ENCODE results near the gene ADAMTSL1.

The ADAMTSL1 gene

GRCh38 chr9:18639911-18640310 is 166.0 kb downstream of the ADAMTSL1 start:
- Mint-ChIP-seq H3K4me3 (no peak overlapping the region), H3K4me1 (no peaks in the 10 kb centered on the region), H3K27me3 (ENCODE audit: low read depth, poor library complexity) (no peaks in the 10 kb centered on the region), H3K36me3 (ENCODE audit: low read depth) (no peaks in the 10 kb centered on the region), H3K27ac (no peak overlapping the region), H3K9me3 (peaks cover 11% of the 10 kb centered on the region)
- no peak for TF ChIP-seq CTCF (IDR thresholded peaks at IDR 0.05)
- DNase-seq, result no peak

- no peak for DNase-seq
- no peak overlapping the region for H3K4me3 Mint-ChIP-seq
These were observed 185.1 kb downstream of the ADAMTSL1 start for GRCh38 chr9:18658804-18659705.

GRCh38 chr9:18660001-18660400 is 186.0 kb downstream of the ADAMTSL1 start:
- DNase-seq, result no peak
- H3K27me3 Mint-ChIP-seq (ENCODE audit: low read depth, poor library complexity), result no peaks in the 10 kb centered on the region
- peaks cover 5% of the 10 kb centered on the region for H3K4me1 Mint-ChIP-seq
- no peak overlapping the region for H3K4me3 Mint-ChIP-seq
- TF ChIP-seq CTCF (IDR thresholded peaks at IDR 0.05), result no peak
- H3K27ac Mint-ChIP-seq, result no peak overlapping the region
- no peaks in the 10 kb centered on the region for H3K9me3 Mint-ChIP-seq
- no peaks in the 10 kb centered on the region for H3K36me3 Mint-ChIP-seq (ENCODE audit: low read depth)

More at GRCh38 chr9:18658804-18659705, 185.1 kb downstream of the ADAMTSL1 start:
- no peak for TF ChIP-seq CTCF (IDR thresholded peaks at IDR 0.05)
- Mint-ChIP-seq H3K9me3 (no peaks in the 10 kb centered on the region), H3K4me1 (peaks cover 5% of the 10 kb centered on the region), H3K36me3 (ENCODE audit: low read depth) (no peaks in the 10 kb centered on the region), H3K27ac (no peak overlapping the region), H3K27me3 (ENCODE audit: low read depth, poor library complexity) (no peaks in the 10 kb centered on the region)

- Mint-ChIP-seq H3K36me3 (ENCODE audit: low read depth) (no peaks in the 10 kb centered on the region), H3K4me1 (peaks cover 5% of the 10 kb centered on the region), H3K27me3 (ENCODE audit: low read depth, poor library complexity) (peaks cover 3% of the 10 kb centered on the region), H3K27ac (no peak overlapping the region), H3K9me3 (no peaks in the 10 kb centered on the region), H3K4me3 (no peak overlapping the region)
- no peak for DNase-seq
- no peak for TF ChIP-seq CTCF (IDR thresholded peaks at IDR 0.05)
These were observed 188.4 kb downstream of the ADAMTSL1 start for GRCh38 chr9:18662320-18662719.

- Mint-ChIP-seq H3K4me3 (no peak overlapping the region), H3K36me3 (ENCODE audit: low read depth) (no peaks in the 10 kb centered on the region), H3K4me1 (peaks cover 3% of the 10 kb centered on the region), H3K27ac (no peak overlapping the region), H3K27me3 (ENCODE audit: low read depth, poor library complexity) (peaks cover 3% of the 10 kb centered on the region), H3K9me3 (no peaks in the 10 kb centered on the region)
- DNase-seq, result no peak
- TF ChIP-seq CTCF (IDR thresholded peaks at IDR 0.05), result no peak
These were observed 192.0 kb downstream of the ADAMTSL1 start for GRCh38 chr9:18665947-18666346.

- TF ChIP-seq CTCF (IDR thresholded peaks at IDR 0.05), result no peak
- Mint-ChIP-seq H3K27ac (no peak overlapping the region), H3K36me3 (ENCODE audit: low read depth) (no peaks in the 10 kb centered on the region), H3K9me3 (no peaks in the 10 kb centered on the region), H3K4me3 (no peak overlapping the region), H3K27me3 (ENCODE audit: low read depth, poor library complexity) (peaks cover 3% of the 10 kb centered on the region), H3K4me1 (no peaks in the 10 kb centered on the region)
- no peak for DNase-seq
These were observed 192.4 kb downstream of the ADAMTSL1 start for GRCh38 chr9:18666348-18666747.
